ENCODE measurements around the gene BRMS1L. TPM values are rescaled to one million over a fixed set of nuclear protein-coding genes. Genes with fewer than 3 reads are reported as not detected.

Gene BRMS1L
- total RNA-seq, 2 donors from 2014 or later: 5.5 to 10.2 TPM

DNA sequence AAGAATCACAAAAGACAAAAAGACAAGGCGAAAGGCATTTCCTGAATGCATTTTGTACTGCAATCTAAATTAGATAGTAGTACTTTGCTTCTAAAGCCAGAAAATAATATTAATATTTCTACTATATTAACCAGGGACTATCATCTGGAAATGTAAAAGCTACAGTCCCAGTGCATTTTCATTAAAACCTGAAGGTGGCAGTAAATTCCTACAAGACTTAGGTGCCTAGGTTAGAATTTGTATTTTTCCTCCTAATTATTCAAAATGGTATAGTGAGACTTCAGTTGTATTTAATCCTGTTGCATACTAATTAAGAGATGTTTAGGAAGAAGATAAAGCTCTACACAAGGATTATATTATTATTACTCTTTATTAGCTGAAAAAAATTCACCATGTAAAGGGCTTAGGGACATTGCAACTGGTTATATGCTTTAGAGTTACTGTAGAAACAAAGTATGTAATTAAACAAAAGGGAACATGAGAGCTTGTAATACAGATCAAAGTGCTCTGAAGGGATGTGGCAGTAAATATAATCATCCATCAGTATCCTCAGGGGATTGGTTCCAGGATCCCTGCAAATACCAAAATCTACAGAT is 53.6 kb downstream of the BRMS1L start:
- Histone ChIP-seq H3K36me3 (no peaks in the 10 kb centered on the region), H3K27ac (no peak overlapping the region), H3K27me3 (no peaks in the 10 kb centered on the region), H3K4me3 (no peak overlapping the region), H3K9me3 (no peaks in the 10 kb centered on the region), H3K4me1 (peaks cover 0 to 16% of the 10 kb centered on the region in 2 donors)
- peak in 1 of 2 donors; percentile 53 for TF ChIP-seq CTCF (IDR thresholded peaks at IDR 0.05)
- no peak for DNase-seq (ENCODE audit: low spot score)

- Histone ChIP-seq H3K4me3 (no peak overlapping the region), H3K4me1 (peaks cover 0 to 16% of the 10 kb centered on the region in 2 donors), H3K27ac (no peak overlapping the region), H3K27me3 (no peaks in the 10 kb centered on the region), H3K9me3 (no peaks in the 10 kb centered on the region), H3K36me3 (no peaks in the 10 kb centered on the region)
- DNase-seq (ENCODE audit: low spot score): no peak
- no peak for TF ChIP-seq CTCF (IDR thresholded peaks at IDR 0.05)
Observed at GRCh38 chr14:35881280-35881679, 55.1 kb downstream of the BRMS1L start.

GRCh38 chr14:35883677-35884293 is 57.6 kb downstream of the BRMS1L start:
- Histone ChIP-seq H3K36me3 (no peaks in the 10 kb centered on the region), H3K9me3 (no peaks in the 10 kb centered on the region), H3K27ac (no peak overlapping the region), H3K4me1 (peaks cover 0 to 8% of the 10 kb centered on the region in 2 donors), H3K27me3 (no peaks in the 10 kb centered on the region), H3K4me3 (no peak overlapping the region)
- DNase-seq (ENCODE audit: low spot score): no peak
- TF ChIP-seq CTCF (IDR thresholded peaks at IDR 0.05): peak; percentile 29 to 60

DNA sequence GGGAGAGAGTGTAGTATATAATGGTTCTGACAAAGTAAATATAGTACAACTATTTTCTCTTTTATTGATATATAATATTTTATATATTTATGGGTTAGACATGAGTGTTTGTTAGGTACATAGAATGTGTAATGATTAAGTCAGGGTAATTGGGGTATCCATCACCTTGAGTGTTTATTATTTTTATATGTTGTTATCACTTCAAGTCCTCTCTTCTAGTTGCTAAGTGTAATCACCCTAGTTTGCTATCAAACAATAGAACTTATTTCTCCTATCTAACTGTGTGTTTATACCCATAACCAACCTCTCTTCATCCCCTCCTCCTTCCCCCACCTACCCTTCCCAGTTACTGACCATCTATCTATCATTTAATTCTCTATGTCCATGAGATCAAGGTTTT is 64.2 kb downstream of the BRMS1L start:
- Histone ChIP-seq H3K27me3 (no peaks in the 10 kb centered on the region), H3K27ac (no peak overlapping the region), H3K4me3 (no peak overlapping the region), H3K36me3 (no peaks in the 10 kb centered on the region), H3K9me3 (peaks cover 0 to 8% of the 10 kb centered on the region in 2 donors), H3K4me1 (no peaks in the 10 kb centered on the region)
- DNase-seq (ENCODE audit: low spot score): no peak
- TF ChIP-seq CTCF (IDR thresholded peaks at IDR 0.05): no peak

GRCh38 chr14:35895256-35895655 is 69.1 kb downstream of the BRMS1L start:
- Histone ChIP-seq H3K4me1 (no peaks in the 10 kb centered on the region), H3K4me3 (no peak overlapping the region), H3K27ac (no peak overlapping the region), H3K27me3 (no peaks in the 10 kb centered on the region), H3K36me3 (no peaks in the 10 kb centered on the region), H3K9me3 (peaks cover 0 to 15% of the 10 kb centered on the region in 2 donors)
- no peak for DNase-seq (ENCODE audit: low spot score)
- no peak for TF ChIP-seq CTCF (IDR thresholded peaks at IDR 0.05)

Measured in right atrium auricular region (tissue), 2 donors.